GM10266 (cell line): ENCODE data around the gene SHISA8.
A peak's percentile ranks its signal among the peaks of the same experiment; 100 is the strongest.

Source experiments
- DNase-seq: peaks from one replicate; pipeline ENCODE4 v3.0.0; 2012; ENCODE audit errors: extremely low spot score
- CTCF ChIP-seq: IDR thresholded peaks from 2 replicates; pipeline ENCODE4 v1.5.1; 2012; ENCODE audit warnings: mild to moderate bottlenecking, low read depth; ENCODE audit not compliant: control insufficient read depth, insufficient read depth; ENCODE audit errors: missing control alignments

SHISA8 gene

GRCh38 chr22:41923595-41924276 is 8.9 kb upstream of the SHISA8 start:
- TF ChIP-seq CTCF: no peak
- DNase-seq: no peak

- no peak for TF ChIP-seq CTCF
- no peak for DNase-seq
Observed at GRCh38 chr22:41922940-41923594, 8.2 kb upstream of the SHISA8 start.

GRCh38 chr22:41922328-41922727 is 7.5 kb upstream of the SHISA8 start:
- no peak for TF ChIP-seq CTCF
- DNase-seq: no peak

GRCh38 chr22:41920271-41920976 is 5.5 kb upstream of the SHISA8 start:
- TF ChIP-seq CTCF: no peak
- peak; percentile 59 for DNase-seq

GRCh38 chr22:41919357-41920224 is 4.7 kb upstream of the SHISA8 start:
- peak; percentile 91 for DNase-seq

More at GRCh38 chr22:41919357-41920224, 4.7 kb upstream of the SHISA8 start:
- TF ChIP-seq CTCF: no peak
